ENCODE results near the gene FIBIN. TPM values are rescaled to one million over a fixed set of nuclear protein-coding genes. Genes with fewer than 3 reads are reported as not detected.

Gene FIBIN
- not detected in 2 replicates for total RNA-seq (2021)
- long read RNA-seq, partial matches to known transcripts, result 0 of 1 reads
- long read RNA-seq, other reads (novel, unspliced or antisense), result 0 of 1 reads

- H2BK120ac ChIP-seq (ENCODE audit: low read depth, low read length, poor library complexity, severe bottlenecking), result no peak within 1 kb of the TSS
- no peak within 1 kb of the TSS for H3K4ac ChIP-seq (ENCODE audit: low read depth, low read length)
- no peaks in the 10 kb centered on the region for H3K9me3 Mint-ChIP-seq
- H3K23ac ChIP-seq (ENCODE audit: insufficient read length, low read depth, low read length), result no peak within 1 kb of the TSS
- no peak within 1 kb of the TSS for H2BK15ac ChIP-seq (ENCODE audit: low read depth, low read length)
- H2BK20ac ChIP-seq (ENCODE audit: low read depth, low read length, poor library complexity, severe bottlenecking), result no peak within 1 kb of the TSS
- no peak within 1 kb of the TSS for H3K56ac ChIP-seq (ENCODE audit: insufficient read length, low read depth, low read length)
- H4K8ac ChIP-seq (replicated peaks; ENCODE audit: insufficient read length, low read depth, low read length), result no peak within 1 kb of the TSS
- peaks cover 13 to 14% of the 10 kb centered on the region in 2 experiments for H3K4me1 Mint-ChIP-seq
- no peaks in the 10 kb centered on the region for H3K79me1 ChIP-seq (ENCODE audit: insufficient read depth, low read depth, low read length, poor library complexity, severe bottlenecking)
- no peak for TF ChIP-seq CTCF (conservative IDR thresholded peaks at IDR 0.05)
- no peak within 1 kb of the TSS for H3K18ac ChIP-seq (ENCODE audit: insufficient read length, low read depth, low read length)
- WGBS (ENCODE audit: extremely low coverage, insufficient read length, low lambda C conversion rate), result no CpG with 5 or more reads among the region's 22 CpGs
- no peak within 1 kb of the TSS for H4K91ac ChIP-seq (ENCODE audit: insufficient read length, low read depth, low read length)
- H4K5ac ChIP-seq (ENCODE audit: insufficient read length, low read depth, low read length), result no peak within 1 kb of the TSS
- no peak within 1 kb of the TSS for H3K14ac ChIP-seq (ENCODE audit: insufficient read depth, low read length)
- peaks cover 17% of the 10 kb centered on the region for H3K27me3 Mint-ChIP-seq (ENCODE audit: low read depth)
- H2AK5ac ChIP-seq (ENCODE audit: insufficient read length, low read length), result no peak within 1 kb of the TSS
- peak within 1 kb of the TSS; percentile 44 for H2AFZ ChIP-seq (ENCODE audit: low read length)
- peak; percentile 61 for DNase-seq
- H3K36me3 Mint-ChIP-seq (ENCODE audit: insufficient read depth in 1 of 3, low read depth in 3 of 3), result no peaks in the 10 kb centered on the region
- no peaks in the 10 kb centered on the region for H3K23me2 ChIP-seq (ENCODE audit: insufficient read length, low read depth, low read length, poor library complexity, severe bottlenecking)
- no peaks in the 10 kb centered on the region for H3K4me1 ChIP-seq (ENCODE audit: insufficient read depth, low read length)
- H2BK12ac ChIP-seq (ENCODE audit: insufficient read length, low read depth, low read length), result no peak within 1 kb of the TSS
- H3K27ac Mint-ChIP-seq, result peak within 1 kb of the TSS in 1 of 3 experiments; percentile 30; a peak in 1 of 7 replicates
- peak within 1 kb of the TSS; percentile 54 to 60; a peak in 4 of 5 replicates for H3K4me3 Mint-ChIP-seq
- H3K4me2 ChIP-seq (ENCODE audit: insufficient read depth, insufficient read length, low read length), result peak within 1 kb of the TSS; percentile 22
- no peak within 1 kb of the TSS for H2BK5ac ChIP-seq (ENCODE audit: insufficient read length, low read length)
- no peaks in the 10 kb centered on the region for H3K9me3 ChIP-seq (ENCODE audit: control insufficient read depth, low read depth, low read length)
- H3K27me3 ChIP-seq (ENCODE audit: insufficient read depth, low read length), result no peaks in the 10 kb centered on the region
- H3T11ph ChIP-seq (ENCODE audit: low read length), result no peak within 1 kb of the TSS
- H3K9ac ChIP-seq (ENCODE audit: extremely low read depth, insufficient read length, low read length), result no peak within 1 kb of the TSS
- H3K27ac ChIP-seq (ENCODE audit: insufficient read length, low read depth, low read length), result no peak within 1 kb of the TSS
- no peaks in the 10 kb centered on the region for H3K79me2 ChIP-seq (ENCODE audit: insufficient read depth, low read length)
- H4K20me1 ChIP-seq (ENCODE audit: control insufficient read depth, insufficient read depth, insufficient read length), result peaks cover 3% of the 10 kb centered on the region
Measured at GRCh38 chr11:26993965-26994457, at the start of gene FIBIN. FIBIN (plus strand) TSS chr11:26994112; CDS start chr11:26994527, 415 bp downstream.
